GM18873 (cell line): ENCODE results near the gene RCSD1.
"Not testable (repeated sequence)": the region's sequence is repeated elsewhere in the genome, so short reads cannot be mapped to it uniquely, and the experiment has no call there.

Source experiments
- ATAC-seq: cut with Tn5 transposase; IDR thresholded peaks from one replicate; pipeline ENCODE4 v1.9.1; 2021; ENCODE audit warnings: mild to moderate bottlenecking, moderate library complexity, moderate number of reproducible peaks; ENCODE audit not compliant: unreplicated experiment, low FRiP score

The RCSD1 gene

GRCh38 chr1:167734227-167734626, 104.2 kb downstream of the RCSD1 start:
- no peak for ATAC-seq

- no peak for ATAC-seq
These were observed 104.8 kb downstream of the RCSD1 start for GRCh38 chr1:167734841-167735240.

- ATAC-seq, result no peak
These were observed 107.1 kb downstream of the RCSD1 start for GRCh38 chr1:167737169-167737568.

GRCh38 chr1:167738158-167738557, 108.1 kb downstream of the RCSD1 start:
- ATAC-seq, result no peak

GRCh38 chr1:167739752-167740151, 109.7 kb downstream of the RCSD1 start:
- ATAC-seq, result no peak

- not testable (repeated sequence) for ATAC-seq
These were observed 111.1 kb downstream of the RCSD1 start for GRCh38 chr1:167741103-167741502.

- ATAC-seq, result not testable (repeated sequence)
These were observed 112.5 kb downstream of the RCSD1 start for GRCh38 chr1:167742392-167743057.

GRCh38 chr1:167744901-167745300, 114.9 kb downstream of the RCSD1 start:
- no peak for ATAC-seq

GRCh38 chr1:167746013-167746672, 116.1 kb downstream of the RCSD1 start:
- no peak for ATAC-seq

GRCh38 chr1:167746988-167747655, 117.1 kb downstream of the RCSD1 start:
- ATAC-seq, result no peak

- ATAC-seq, result no peak
These were observed 118.0 kb downstream of the RCSD1 start for GRCh38 chr1:167747988-167748387.

- no peak for ATAC-seq
These were observed 118.9 kb downstream of the RCSD1 start for GRCh38 chr1:167748906-167749305.

GRCh38 chr1:167749741-167750140, 119.7 kb downstream of the RCSD1 start:
- ATAC-seq, result no peak

GRCh38 chr1:167750641-167751040, 120.6 kb downstream of the RCSD1 start:
- ATAC-seq, result no peak

- no peak for ATAC-seq
These were observed 121.6 kb downstream of the RCSD1 start for GRCh38 chr1:167751676-167752075.

GRCh38 chr1:167752219-167752985, 122.4 kb downstream of the RCSD1 start:
- ATAC-seq, result no peak

GRCh38 chr1:167755654-167756053, 125.6 kb downstream of the RCSD1 start:
- ATAC-seq, result no peak
